SU-DHL-6 (cell line): ENCODE measurements around the gene CYTL1.

Experiments used
- CTCF ChIP-seq: fragments of 200-600 bp; sonication (generic); IDR thresholded peaks from one replicate; pipeline ENCODE4 v1.5.1; 2017; ENCODE audit warnings: antibody characterized with exemption, mild to moderate bottlenecking, low read length, moderate library complexity; ENCODE audit not compliant: insufficient read depth, poor library complexity, severe bottlenecking
- EZH2phosphoT487 ChIP-seq: fragments of 200-600 bp; sonication (generic), shearing (Covaris generic); conservative IDR thresholded peaks from 2 replicates; pipeline ENCODE4 v1.6.1; 2018; ENCODE audit warnings: mild to moderate bottlenecking, antibody characterized with exemption, low read length, moderate library complexity, mixed read lengths

GRCh38 chr4:5030927-5031326 is 11.7 kb upstream of the CYTL1 start:
- TF ChIP-seq CTCF, result no peak
- TF ChIP-seq EZH2phosphoT487, result no peak
